Stimulated activated CD4-positive, alpha-beta T cell treated with anti-CD3 and anti-CD28 coated beads, Interleukin-1b, Interleukin-23, amount 100 ng/mL, for 1 hour (primary cell): ENCODE measurements around the gene DPM3.
"Not testable (repeated sequence)": the region's sequence is repeated elsewhere in the genome, so short reads cannot be mapped to it uniquely, and the experiment has no call there.

Experiments
- DNase-seq, 2 donors: peaks; one replicate each; pipeline ENCODE4 v3.0.0-alpha.2; 2020; ENCODE audit warnings: low read depth in 2 of 2

DPM3 gene

GRCh38 chr1:155175281-155175926, 35.1 kb upstream of the DPM3 start:
- DNase-seq, result no peak

- DNase-seq, result peak in 1 of 2 donors; percentile 20
These were observed 34.3 kb upstream of the DPM3 start for GRCh38 chr1:155174324-155175280.

GRCh38 chr1:155173478-155174323, 33.4 kb upstream of the DPM3 start, which contains the start of gene TRIM46:
Gene TRIM46 (plus strand): TSS chr1:155173849. CDS start chr1:155173967, 118 bp downstream.
- peak; percentile 32 to 46 for DNase-seq

GRCh38 chr1:155172732-155173477, 32.6 kb upstream of the DPM3 start, which contains the start of gene KRTCAP2:
Gene KRTCAP2 (minus strand): TSS chr1:155173304. CDS start chr1:155173224, 80 bp downstream.
- DNase-seq, result peak; percentile 86 to 88

- DNase-seq, result no peak
These were observed 31.8 kb upstream of the DPM3 start for GRCh38 chr1:155171836-155172731.

GRCh38 chr1:155170806-155171205, 30.5 kb upstream of the DPM3 start:
- DNase-seq, result no peak

- DNase-seq, result no peak
These were observed 29.9 kb upstream of the DPM3 start for GRCh38 chr1:155170101-155170785.

GRCh38 chr1:155169541-155169940, 29.2 kb upstream of the DPM3 start:
- no peak for DNase-seq

- DNase-seq, result no peak
These were observed 28.3 kb upstream of the DPM3 start for GRCh38 chr1:155168456-155169210.

GRCh38 chr1:155168105-155168445, 27.7 kb upstream of the DPM3 start:
- not testable (repeated sequence) for DNase-seq

GRCh38 chr1:155167166-155168104, 27.1 kb upstream of the DPM3 start:
- peak; percentile 65 to 76 for DNase-seq

GRCh38 chr1:155166471-155167165, 26.3 kb upstream of the DPM3 start:
- no peak for DNase-seq

GRCh38 chr1:155166051-155166470, 25.7 kb upstream of the DPM3 start:
- DNase-seq, result no peak

- DNase-seq, result not testable (repeated sequence)
These were observed 24.3 kb upstream of the DPM3 start for GRCh38 chr1:155164625-155165024.

GRCh38 chr1:155163785-155164184, 23.5 kb upstream of the DPM3 start:
- DNase-seq, result not testable (repeated sequence)

GRCh38 chr1:155162631-155163030, 22.3 kb upstream of the DPM3 start:
- not testable (repeated sequence) for DNase-seq

- DNase-seq, result no peak
These were observed 19.8 kb upstream of the DPM3 start for GRCh38 chr1:155160128-155160527.
